NCI-H187 (cell line): ENCODE data around the gene DXO.
"Not testable (repeated sequence)": the region's sequence is repeated elsewhere in the genome, so short reads cannot be mapped to it uniquely, and the experiment has no call there.

Experiments used
- DNase-seq, 2 experiments: peaks; one replicate each; lab custom pipeline; 2025; lab: John Stamatoyannopoulos, UW

DXO gene

DNA sequence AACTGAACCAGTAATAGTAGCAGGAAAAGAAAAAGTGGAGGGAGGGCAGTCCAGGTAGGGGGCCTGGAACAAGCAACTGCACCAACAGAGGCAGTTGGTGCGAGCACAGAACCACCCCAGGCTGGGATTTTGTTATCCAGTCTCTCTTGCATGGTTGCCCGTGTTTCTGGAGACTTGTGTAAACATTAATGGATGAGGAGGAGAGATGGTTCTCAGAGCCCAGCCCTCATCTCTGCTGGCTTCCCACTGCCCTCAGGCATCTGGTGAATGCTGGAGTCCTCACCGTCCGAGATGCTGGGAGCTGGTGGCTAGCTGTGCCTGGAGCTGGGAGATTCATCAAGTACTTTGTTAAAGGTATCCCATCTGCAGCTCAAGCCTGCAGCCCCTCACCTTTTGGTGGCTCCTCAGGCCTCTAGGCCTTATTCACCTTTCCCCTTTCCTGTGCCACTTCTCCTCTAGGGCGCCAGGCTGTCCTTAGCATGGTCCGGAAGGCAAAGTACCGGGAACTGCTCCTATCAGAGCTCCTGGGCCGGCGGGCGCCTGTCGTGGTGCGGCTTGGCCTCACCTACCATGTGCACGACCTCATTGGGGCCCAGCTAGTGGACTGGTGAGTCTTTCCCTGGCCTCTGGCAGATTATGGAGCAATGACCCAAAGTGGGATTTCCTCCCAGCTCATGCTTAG is 8.4 kb upstream of the DXO start:
- not testable (repeated sequence) for DNase-seq

DNA sequence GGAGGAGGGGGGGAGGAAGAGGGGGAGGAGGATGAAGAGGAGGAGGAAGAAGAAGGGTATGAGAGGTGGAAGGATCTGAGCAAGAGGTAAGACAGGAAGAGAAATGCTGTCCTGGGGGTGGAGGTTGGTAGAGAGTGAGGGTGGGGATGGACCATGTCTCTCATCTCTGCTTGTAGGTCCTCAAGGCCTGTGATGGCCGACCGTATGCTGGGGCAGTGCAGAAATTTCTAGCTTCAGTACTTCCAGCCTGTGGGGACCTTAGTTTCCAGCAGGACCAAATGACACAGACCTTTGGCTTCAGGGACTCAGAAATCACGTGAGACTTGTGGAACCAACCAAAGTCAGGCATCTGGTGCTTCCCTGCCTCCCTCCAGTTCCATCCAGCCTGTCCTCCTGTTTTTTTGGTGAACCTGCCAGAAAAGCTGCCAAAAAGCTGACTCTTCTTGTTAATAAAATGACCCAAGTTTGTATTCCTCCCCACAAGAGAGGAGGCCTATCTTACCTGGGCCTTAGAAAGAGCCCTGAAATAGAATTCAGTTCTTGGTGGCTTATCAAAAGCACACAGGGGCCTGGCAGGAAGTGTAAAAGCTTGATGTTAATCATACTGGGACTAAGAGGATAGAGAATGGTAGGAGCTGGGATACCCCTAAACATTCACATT is 7.4 kb upstream of the DXO start:
- DNase-seq: no peak

DNA sequence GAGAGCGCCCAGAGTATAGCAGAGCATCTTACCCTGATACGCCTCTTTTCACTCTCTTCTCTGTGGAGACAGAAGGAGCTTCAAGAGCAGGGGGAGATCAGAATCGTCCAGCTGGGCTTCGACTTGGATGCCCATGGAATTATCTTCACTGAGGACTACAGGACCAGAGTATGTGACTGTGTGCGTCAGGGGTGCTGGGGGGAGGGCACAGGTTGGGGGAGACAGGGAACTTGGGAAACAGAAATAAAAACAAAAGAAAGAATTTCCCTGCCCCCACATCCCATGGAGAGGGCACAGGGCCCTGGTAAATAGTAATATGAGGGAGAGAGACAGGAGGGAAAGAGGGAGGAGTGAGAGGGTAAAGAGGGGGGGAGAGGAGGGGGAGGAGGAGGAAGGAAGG is 6.9 kb upstream of the DXO start:
- DNase-seq: no peak

DNA sequence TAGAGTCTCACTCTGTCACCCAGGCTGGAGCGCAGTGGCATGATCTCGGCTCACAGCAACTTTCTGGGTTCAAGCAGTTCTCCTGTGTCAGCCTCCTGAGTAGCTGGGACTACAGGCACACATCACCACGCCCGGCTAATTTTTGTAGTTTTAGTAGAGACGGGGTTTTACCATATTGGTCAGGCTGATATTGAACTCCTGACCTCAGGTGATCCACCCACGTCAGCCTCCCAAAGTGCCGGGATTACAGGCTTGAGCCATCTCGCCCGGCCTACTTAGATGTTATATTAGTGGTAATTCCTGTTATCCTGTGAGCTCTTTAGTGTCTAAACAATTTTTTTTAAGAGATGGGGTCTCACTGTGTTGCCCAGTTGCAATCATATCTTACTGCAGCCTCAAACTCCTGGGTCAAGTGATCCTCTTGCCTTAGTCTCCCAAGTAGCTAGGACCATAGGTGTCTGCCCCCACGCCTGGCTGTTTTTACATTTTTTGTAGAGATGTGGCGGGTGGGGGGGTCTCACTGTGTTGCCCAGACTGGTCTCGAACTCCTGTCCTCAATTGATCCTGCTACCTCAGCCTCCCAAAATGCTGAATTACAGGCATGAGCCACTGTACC is 6.0 kb upstream of the DXO start:
- DNase-seq: no peak

DNA sequence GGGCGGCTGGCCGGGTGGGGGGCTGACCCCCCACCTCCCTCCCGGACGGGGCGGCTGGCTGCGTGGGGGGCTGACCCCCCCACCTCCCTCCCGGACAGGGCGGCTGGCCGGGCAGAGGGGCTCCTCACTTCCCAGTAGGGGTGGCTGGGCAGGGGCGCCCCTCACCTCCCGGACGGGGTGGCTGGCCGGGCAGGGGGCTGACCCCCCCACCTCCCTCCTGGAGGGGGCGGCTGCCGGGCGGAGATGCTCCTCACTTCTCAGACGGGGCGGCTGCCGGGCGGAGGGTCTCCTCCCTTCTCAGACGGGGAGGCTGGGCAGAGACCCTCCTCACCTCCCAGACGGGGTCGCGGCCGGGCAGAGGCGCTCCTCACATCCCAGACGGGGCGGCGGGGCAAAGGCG is 4.1 kb upstream of the DXO start:
- not testable (repeated sequence) for DNase-seq

DNA sequence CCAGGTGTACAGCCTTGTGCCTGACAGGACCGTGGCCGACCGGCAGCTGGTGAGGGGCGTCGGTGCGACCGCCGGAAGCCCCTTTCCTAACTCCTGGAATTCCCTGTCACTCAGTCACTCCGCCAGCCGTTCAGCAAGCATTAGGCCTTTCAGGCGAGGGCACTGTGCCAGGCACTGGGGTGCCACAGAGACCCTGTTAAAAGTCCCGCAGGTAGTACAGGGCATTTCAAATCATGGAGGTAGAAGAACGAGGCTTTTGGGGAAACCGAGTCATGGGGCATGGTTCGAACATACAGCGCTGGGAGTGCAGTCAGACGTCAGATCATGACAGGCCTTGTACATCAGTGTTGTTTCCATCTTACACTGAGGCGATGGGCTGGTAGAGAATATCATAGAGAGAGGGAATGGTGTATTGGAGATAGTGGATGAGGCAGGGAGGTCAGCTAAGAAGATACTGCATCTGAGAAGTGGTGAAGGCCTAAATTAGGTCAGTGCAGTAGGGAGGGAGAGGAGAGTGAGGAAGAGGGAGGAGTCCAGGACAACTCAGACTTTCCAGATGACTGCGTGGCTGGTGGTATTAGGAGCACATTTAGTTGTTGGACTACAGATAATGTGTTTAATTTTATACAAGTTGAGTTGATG is 892 bp upstream of the DXO start:
- DNase-seq: no peak

DNA sequence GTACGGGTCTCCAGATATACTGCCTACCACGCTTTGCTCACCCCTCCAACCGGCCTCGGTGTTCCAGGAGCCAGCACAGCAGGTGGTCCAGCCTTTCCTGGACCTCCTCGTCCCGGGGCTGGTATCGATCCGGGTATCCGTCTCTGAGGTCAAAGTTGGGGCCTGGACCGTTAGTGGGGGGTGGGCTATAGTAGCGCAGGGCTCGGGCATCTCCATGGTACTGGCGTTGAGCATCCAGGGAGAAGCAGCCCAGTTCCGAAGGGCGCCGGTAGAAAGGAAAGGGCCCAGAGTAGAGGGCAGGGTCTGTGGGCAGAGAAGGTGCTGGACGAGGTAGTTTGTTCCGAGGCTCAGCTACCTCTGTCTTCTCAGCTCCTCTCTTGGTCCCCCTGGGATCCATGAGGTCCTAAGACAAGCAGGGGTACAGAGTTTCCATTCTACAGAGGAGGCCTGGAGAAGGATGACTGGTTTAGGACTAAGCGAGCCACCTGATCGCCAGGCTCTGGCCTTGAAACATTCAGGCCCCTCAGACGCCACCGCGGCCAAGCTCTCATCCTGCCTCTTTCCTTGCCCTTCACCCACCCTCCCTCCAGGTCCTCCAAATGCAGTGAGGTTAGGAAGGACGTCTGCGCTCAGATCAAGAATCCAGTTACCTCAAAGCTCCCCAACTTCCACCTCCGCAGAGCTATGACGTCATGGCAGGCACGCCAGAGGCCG is 502 bp downstream of the DXO start:
- DNase-seq: no peak

DNA sequence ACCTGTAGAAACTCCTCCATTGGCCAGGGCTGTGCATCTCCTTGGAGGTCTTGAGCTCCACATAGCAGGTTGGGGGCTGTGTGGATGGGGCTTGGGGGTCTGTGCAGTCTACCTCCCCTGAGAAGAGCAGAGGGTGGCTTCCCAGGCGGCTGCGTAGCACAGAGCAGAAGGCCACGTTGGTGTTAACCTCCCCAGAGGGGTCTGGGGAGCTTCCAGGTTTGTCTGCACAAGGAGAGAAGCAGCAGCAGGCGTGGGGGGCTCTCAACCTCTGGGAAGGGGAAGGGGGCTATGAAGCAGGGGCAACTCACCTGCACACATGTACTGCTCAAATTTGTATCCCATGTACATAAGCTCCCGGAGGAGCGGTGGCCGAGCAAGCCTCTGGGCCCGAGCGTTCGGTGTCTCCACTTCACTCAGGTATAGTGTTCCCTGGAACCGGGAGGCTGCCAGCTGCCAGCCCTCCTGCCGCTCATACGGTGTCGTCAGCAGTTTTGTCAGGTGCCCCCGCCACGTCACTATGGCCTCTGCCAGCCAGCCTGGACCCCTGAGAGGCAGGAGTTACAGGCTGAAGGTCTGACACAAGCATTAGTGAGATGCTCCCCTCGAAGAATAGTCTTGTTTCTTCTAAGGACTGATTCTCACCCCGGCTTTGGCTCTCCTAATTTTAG is 1.2 kb downstream of the DXO start:
- no peak for DNase-seq

DNA sequence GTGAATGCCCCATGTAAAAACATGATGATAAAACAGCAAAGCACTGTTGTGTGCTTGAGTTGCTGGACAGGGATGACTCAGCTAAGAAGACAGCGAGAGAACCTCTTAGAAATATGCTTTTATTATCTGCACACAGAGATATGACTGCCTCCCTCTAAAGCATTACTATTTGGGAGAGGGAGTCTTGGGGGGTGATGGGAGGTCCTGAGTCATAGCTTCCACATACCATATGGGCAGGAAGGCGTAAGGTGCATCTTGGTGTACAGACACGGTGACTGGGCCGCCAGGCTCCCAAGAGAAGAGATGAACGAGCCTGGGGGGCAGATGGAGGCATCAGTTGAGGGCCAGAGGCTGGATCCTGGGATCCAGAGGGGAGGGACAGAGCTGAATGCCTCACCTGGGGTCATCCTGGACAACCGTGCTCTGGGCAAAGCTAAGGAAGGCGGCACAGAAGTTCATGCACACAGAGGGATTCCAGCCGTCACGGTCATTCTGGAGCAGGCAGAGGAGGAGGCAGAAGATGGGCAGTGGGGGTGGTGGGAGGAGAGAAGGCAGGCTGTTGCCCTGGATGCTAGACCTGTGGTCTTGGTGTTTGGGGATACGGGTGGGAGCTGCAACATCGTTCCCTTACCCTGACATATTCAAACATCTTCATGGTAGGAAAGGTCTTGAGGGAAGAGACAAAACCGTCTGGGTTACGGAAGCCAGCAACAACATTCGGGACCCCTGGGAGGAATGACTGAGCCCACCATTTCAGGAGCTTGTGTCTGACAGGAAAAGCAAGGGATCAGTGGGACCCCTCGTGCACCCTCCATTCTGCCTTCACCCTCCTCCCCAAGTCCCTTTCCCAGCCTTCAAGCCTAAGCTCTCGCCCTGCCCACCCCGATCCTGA is 2.0 kb downstream of the DXO start:
- DNase-seq: no peak

DNA sequence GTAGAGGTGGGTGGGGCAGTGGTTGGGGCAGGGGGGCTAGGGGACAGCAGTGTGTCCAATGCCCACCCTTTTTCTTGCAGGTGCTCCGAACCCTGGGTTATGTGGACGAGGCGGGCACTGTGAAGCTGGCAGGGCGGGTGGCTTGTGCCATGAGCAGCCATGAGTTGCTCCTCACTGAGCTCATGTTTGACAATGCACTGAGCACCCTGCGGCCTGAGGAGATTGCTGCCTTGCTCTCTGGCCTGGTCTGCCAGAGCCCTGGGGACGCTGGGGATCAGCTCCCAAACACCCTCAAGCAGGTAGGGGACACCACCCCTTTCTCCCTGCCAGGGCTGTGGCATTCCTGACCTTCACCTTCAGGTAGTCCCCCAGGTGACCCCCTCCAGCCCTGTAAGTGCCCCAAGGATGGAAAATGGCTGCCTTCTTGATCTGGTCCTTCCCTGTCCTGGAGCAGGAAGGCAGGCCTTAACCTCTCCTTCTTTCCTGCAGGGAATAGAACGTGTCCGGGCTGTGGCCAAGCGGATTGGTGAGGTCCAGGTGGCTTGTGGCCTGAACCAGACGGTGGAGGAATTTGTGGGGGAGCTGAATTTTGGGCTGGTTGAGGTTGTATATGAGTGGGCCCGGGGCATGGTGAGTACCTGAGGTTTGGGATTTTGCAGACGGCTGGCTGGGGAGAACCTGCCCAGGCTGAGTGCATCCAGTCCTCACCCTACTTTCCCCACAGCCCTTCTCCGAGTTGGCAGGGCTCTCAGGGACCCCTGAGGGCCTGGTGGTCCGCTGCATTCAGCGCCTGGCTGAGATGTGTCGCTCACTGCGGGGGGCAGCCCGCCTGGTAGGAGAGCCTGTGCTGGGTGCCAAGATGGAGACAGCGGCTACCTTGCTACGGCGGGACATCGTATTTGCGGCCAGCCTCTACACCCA is 2.9 kb downstream of the DXO start:
- DNase-seq: no peak

DNA sequence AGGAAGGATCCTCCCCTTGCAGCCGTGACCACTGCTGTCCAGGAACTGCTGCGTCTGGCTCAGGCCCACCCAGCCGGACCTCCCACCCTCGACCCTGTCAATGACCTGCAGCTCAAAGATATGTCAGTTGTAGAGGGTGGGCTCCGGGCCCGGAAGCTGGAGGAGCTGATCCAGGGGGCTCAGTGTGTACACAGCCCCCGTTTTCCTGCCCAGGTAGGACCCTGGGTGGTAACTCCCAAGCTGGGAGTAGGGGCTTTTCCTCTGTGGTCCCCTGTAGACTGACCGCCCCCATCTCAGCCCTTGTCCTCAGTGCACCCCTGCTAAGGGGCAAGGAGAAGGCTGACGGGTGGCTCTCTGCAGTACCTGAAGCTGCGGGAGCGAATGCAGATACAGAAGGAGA is 3.6 kb downstream of the DXO start:
- DNase-seq: no peak

DNA sequence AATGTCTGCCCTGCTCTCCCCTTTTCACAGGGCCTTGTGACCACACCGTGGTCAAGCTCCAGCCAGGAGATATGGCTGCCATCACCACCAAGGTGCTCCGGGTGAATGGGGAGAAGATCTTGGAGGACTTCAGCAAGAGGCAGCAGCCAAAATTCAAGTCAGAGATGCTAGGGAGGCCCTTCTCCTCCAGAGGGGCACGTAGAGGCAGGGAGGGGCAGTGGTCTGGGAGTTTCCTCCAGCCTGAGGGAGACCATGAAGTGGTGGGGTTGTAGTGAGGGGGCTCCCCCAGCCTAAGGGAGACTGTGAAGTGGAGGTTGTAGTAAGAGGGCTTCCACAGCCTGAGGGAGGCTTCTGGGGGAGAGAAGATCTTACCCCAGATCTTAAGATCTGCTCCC is 4.0 kb downstream of the DXO start:
- DNase-seq: no peak

DNA sequence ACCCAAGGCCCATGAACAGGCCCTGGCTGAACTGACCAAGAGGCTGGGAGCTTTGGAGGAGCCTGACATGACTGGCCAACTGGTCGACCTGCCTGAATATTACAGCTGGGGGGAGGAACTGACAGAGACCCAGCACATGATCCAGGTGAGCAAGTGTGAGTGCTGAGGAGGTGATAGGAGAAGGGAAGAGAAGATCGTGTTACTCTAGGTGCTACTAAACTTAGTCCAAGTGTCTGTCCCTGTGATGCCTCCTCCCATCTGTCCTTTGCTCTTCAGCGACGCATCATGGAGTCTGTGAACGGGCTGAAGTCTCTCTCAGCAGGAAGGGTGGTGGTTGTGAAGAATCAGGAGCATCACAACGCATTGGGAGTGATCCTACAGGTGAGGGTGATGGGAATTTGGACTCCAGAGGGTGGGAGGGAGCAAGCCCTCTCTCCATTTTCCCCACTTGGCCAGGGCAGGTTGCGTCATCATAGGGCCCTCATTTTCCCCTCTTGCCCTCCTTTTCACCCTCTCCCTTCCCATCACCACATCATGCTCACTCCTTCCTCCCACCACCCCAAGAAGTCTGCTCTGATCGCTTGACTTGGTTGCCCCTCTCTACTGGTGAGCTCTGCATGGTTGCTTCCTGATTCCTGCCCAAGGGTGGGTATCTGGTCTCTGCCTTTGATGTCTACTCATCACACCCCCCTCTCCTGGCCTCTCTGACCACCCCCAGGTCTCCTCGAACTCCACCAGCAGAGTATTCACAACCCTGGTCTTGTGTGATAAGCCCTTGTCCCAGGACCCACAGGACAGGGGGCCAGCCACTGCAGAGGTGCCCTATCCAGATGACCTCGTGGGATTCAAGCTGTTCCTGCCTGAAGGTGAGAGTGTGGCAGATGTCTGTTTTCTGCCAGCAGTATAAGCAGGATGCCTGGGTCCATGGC is 4.7 kb downstream of the DXO start:
- no peak for DNase-seq

DNA sequence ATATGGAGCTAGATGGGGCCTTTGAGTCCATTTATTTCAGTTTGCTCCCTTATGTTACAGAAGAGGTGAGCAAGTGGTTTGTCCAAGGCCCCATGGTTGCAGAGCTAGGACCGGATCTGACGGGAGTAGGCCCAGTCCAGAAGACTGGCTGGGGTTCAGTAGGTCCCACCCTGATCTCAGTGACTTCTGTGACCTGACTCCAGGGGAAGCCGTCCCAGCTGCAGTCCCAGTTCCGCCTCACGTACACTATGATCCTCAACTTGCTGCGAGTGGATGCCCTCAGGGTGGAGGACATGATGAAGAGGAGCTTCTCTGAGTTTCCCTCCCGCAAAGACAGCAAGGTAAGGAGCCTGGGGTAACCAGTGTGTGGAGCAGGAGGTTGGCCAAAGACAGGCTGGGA is 5.4 kb downstream of the DXO start:
- DNase-seq: no peak

DNA sequence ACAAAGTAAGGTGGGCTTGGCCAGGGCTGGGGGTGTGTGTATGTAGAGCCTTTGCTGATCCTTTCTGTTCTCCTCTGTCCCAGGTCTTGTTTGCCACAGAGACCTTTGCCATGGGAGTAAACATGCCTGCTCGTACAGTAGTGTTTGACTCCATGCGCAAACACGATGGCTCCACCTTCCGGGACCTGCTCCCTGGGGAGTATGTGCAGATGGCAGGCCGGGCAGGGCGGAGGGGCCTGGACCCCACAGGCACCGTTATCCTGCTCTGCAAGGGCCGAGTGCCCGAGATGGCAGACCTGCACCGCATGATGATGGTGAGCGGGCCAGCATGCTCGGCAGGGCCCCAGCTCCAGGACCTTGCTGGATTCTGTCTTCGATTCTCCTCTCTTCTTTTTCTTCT is 6.2 kb downstream of the DXO start:
- DNase-seq: no peak

DNA sequence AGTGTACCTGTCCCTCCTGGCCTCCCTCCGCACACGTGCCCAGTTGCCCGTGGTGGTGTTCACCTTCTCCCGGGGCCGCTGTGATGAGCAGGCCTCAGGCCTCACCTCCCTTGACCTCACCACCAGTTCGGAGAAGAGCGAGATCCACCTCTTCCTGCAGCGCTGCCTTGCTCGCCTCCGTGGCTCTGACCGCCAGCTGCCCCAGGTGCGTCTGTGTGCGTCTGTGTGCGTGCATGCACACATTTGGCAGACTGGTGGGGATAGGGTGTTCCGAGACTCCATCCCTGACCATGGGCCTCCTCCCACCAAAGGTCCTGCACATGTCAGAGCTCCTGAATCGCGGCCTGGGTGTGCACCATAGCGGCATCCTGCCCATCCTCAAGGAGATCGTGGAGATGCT is 8.0 kb downstream of the DXO start:
- DNase-seq: no peak

DNA sequence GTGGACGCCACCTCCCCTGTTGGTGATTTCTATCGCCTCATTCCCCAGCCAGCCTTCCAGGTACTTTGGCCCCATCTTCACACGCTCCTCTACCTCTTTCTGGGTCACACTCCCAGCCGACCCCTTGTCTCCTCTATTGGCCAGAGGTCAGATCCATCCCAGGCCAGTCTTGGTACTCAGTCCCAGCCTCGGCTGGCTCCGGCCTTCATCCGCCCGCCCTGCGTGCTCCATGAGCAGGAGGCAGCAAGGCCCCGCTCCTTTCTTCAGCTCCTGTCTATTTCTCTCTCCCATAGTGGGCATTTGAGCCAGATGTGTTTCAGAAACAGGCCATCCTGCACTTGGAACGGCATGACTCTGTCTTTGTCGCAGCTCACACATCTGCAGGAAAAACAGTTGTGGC is 10.3 kb downstream of the DXO start:
- no peak for DNase-seq
